GM18909 (cell line): ENCODE data around the gene DHCR7.

ENCODE experiments used
- ATAC-seq: cut with Tn5 transposase; IDR thresholded peaks from one replicate; pipeline ENCODE4 v1.9.1; 2021; ENCODE audit warnings: mild to moderate bottlenecking; ENCODE audit not compliant: unreplicated experiment, poor library complexity

Gene DHCR7

DNA sequence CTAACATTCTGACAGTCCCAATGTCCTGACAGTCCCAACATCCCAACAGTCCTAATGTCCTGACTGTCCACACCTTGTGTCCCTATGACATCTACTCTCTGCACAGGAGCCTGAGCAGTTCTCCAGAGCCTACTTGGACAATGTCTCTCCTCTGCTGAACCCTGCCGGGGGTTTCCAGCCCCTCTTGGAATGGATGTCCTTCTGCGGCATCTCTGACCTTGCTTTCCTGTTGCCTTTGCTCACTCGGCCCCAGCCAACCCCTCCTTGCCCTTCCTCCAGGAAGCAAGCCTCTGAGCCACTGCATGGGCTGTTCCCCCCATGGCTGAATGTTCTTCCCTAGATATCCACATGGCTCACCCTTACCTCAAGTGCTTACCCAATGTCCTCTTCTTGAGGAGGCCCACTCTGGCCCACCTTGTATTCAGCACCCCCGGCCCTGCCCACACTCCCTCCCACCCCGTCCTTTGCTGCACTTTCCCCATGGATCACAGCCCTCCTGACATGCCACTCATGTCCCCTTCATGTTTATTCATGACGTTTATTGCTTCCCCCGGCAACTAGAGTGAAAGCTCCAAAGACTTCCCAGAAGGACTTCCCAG lies 59.5 kb downstream of the DHCR7 start:
- ATAC-seq = no peak

DNA sequence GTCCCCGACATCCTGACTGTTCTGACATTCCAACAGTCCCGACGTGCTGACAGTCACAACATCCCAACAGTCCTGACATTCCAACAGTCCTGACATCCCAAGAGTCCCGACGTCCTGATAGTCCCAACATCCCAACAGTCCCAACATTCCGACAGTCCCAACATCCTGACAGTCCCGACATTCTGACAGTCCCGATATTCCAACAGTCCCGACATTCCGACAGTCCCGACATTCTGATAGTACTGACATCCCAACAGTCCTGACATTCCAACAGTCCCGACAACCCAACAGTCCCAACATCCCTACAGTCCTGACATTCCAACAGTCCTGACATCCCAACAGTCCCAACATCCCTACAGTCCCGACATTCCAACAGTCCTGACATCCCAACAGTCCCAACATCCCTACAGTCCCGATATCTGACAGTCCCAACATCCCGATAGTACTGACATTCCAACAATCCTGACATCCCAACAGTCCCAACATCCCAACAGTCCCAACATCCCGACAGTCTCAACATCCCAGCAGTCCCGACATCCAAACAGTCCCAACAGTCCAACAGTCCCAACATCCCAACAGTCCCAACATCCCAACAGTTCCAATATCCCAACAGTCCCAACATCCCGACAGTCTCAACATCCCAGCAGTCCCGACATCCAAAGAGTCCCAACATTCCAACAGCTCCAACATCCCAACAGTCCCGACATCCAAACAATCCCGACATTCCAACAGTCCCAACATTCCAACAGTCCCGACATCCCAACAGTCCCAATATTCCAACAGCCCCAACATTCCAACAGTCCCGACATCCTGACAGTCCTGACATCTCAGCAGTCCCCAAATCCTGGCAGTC lies 60.2 kb downstream of the DHCR7 start:
- ATAC-seq = no peak

DNA sequence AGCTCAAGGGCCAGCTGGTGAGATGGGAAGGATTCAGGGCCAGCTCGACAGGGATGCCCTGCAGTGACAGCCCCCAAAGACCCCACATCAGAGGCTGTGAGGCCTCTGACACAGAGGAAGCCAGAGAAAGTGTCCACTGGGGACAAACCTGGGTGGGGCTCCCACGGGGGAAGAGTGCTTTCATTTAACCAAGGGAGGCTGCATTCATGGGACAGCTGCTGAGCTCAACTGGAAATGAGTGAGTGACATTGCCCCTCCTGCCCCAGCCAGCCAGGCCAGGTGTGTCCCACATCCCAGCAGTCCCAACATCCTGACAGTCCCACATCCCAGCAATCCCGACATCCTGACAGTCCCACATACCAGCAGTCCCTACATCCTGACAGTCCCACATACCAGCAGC lies 61.0 kb downstream of the DHCR7 start:
- ATAC-seq = no peak

- no peak for ATAC-seq
These were observed 62.0 kb downstream of the DHCR7 start for GRCh38 chr11:71386202-71386601.

GRCh38 chr11:71385091-71385490 lies 63.1 kb downstream of the DHCR7 start:
- ATAC-seq = no peak

DNA sequence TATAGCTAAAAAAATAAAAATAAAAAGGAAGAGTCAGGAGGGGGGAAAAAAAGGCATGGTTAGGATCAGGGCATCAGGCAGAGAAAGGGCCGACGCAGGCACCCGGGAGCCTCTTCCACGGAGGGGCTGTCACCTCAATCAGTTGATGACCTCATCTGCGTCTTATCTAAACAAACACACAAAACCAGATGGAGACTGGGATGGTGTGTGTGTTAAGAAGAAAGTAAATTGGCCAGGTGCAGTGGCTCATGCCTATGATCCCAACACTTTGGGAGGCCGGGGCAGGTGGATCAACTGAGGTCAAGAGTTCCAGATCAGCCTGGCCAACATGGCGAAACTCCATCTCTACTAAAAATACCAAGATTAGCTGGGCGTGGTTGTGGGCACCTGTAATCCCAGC lies 63.6 kb downstream of the DHCR7 start:
- no peak for ATAC-seq
